C4-2B (cell line): ENCODE data around the gene FAM9C.

Experiments
- ZFX ChIP-seq: fragments of 450-650 bp; IDR thresholded peaks from 2 replicates; pipeline ENCODE4 v1.6.1; 2017
- TF ChIP-seq, protein P1 (sequence below): fragments of 450-650 bp; conservative IDR thresholded peaks from 2 replicates; pipeline ENCODE4 v1.5.1; 2017; ENCODE audit warnings: mild to moderate bottlenecking

DNA sequence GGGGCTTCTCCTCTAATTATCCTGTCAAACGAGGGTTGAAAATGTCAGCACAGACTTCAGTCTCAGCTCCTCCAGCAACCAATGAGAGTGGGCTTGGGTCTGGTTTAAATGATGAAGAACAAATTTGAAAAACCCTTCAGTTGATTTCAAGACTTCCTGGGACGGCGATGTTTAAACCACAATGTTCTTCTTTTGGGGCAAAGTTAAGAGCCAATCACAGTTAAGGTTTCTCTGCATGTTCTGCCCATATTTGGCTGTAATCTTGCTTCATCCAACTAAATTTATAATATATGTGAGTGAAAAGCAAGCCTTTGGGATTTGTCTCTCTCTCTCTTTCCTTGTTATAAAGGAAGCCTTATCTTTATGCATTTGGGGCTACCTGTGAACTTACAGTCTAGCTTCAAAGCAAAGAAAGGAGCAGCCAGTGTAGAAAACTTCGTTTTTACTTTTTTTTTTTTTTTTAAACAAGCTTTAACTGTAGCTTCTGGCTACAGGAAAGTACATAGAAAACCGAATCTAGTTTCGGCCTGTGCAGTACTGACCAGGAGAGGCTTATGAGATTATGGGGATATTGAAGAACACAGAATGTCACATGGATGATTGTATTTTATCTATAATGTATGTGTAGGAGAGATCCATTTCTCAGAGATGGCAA is 46.8 kb upstream of the FAM9C start:
- TF ChIP-seq, protein P1, sequence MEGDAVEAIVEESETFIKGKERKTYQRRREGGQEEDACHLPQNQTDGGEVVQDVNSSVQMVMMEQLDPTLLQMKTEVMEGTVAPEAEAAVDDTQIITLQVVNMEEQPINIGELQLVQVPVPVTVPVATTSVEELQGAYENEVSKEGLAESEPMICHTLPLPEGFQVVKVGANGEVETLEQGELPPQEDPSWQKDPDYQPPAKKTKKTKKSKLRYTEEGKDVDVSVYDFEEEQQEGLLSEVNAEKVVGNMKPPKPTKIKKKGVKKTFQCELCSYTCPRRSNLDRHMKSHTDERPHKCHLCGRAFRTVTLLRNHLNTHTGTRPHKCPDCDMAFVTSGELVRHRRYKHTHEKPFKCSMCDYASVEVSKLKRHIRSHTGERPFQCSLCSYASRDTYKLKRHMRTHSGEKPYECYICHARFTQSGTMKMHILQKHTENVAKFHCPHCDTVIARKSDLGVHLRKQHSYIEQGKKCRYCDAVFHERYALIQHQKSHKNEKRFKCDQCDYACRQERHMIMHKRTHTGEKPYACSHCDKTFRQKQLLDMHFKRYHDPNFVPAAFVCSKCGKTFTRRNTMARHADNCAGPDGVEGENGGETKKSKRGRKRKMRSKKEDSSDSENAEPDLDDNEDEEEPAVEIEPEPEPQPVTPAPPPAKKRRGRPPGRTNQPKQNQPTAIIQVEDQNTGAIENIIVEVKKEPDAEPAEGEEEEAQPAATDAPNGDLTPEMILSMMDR: no peak
- TF ChIP-seq ZFX: no peak
